Suppressor macrophage treated with lipopolysaccharide for 4 hours (primary cell): ENCODE measurements around the gene PCDHA1.
"Not testable (repeated sequence)": the region's sequence is repeated elsewhere in the genome, so short reads cannot be mapped to it uniquely, and the experiment has no call there.

Experiments
- DNase-seq: peaks from one replicate; pipeline ENCODE4 v3.0.0-alpha.2; 2020

Gene PCDHA1

GRCh38 chr5:140808889-140809291 is 22.9 kb downstream of the PCDHA1 start:
- no peak for DNase-seq

- DNase-seq: peak; percentile 22
Measured at GRCh38 chr5:140821375-140822280, 35.7 kb downstream of the PCDHA1 start, which contains the start of gene PCDHA5. Gene PCDHA5, plus strand, starts transcription at chr5:140821613.

GRCh38 chr5:140822281-140822629 is 36.3 kb downstream of the PCDHA1 start:
- no peak for DNase-seq

- DNase-seq: not testable (repeated sequence)
Measured at GRCh38 chr5:140822969-140823368, 37.0 kb downstream of the PCDHA1 start.

- no peak for DNase-seq
Measured at GRCh38 chr5:140823475-140823874, 37.5 kb downstream of the PCDHA1 start.

GRCh38 chr5:140827704-140828361 is 41.9 kb downstream of the PCDHA1 start, which contains the start of gene PCDHA6:
Gene PCDHA6, plus strand, starts transcription at chr5:140827960. Its CDS starts 132 bp downstream, at chr5:140828092.
- DNase-seq: no peak

- no peak for DNase-seq
Measured at GRCh38 chr5:140828362-140828737, 42.4 kb downstream of the PCDHA1 start.

GRCh38 chr5:140829511-140830501 is 43.9 kb downstream of the PCDHA1 start:
- not testable (repeated sequence) for DNase-seq

GRCh38 chr5:140833993-140834392 is 48.1 kb downstream of the PCDHA1 start, which contains the start of gene PCDHA7:
Gene PCDHA7, plus strand, starts transcription at chr5:140834269. Its CDS starts 115 bp downstream, at chr5:140834384.
- DNase-seq: no peak

- not testable (repeated sequence) for DNase-seq
Measured at GRCh38 chr5:140834439-140835008, 48.6 kb downstream of the PCDHA1 start.

GRCh38 chr5:140835622-140836510 is 49.9 kb downstream of the PCDHA1 start:
- DNase-seq: no peak

- DNase-seq: no peak
Measured at GRCh38 chr5:140840978-140841962, 55.3 kb downstream of the PCDHA1 start, which contains the start of gene PCDHA8. Gene PCDHA8, plus strand, starts transcription at chr5:140841187. Its CDS starts 135 bp downstream, at chr5:140841322.

- no peak for DNase-seq
Measured at GRCh38 chr5:140842798-140843733, 57.1 kb downstream of the PCDHA1 start.

- DNase-seq: not testable (repeated sequence)
Measured at GRCh38 chr5:140848139-140849102, 62.5 kb downstream of the PCDHA1 start, which contains the start of gene PCDHA9. Gene PCDHA9, plus strand, starts transcription at chr5:140848382. Its CDS starts 114 bp downstream, at chr5:140848496.

GRCh38 chr5:140849831-140850634 is 64.1 kb downstream of the PCDHA1 start:
- DNase-seq: not testable (repeated sequence)
